SK-N-SH (cell line): Measurements from ENCODE around the gene BPIFB3. TPM values are rescaled to one million over a fixed set of nuclear protein-coding genes. Genes with fewer than 3 reads are reported as not detected.

ENCODE experiments used
- CTCF ChIA-PET: fragments of 300-600, 350-600 bp; formaldehyde crosslinking; extraction: SDS; loops from one replicate; lab custom pipeline; 2021; lab: Yijun Ruan, JAX
- POLR2A ChIA-PET: fragments of 350-600 bp; sonication (Branson Sonifier 250); formaldehyde crosslinking; extraction: SDS; loops from one replicate; lab custom pipeline; 2020; ENCODE audit warnings: antibody characterized with exemption, inconsistent platforms; lab: Yijun Ruan, JAX
- DNase-seq: peaks from one replicate; pipeline ENCODE4 v3.0.0; 2012
- H2AFZ ChIP-seq: fragments of 200-600 bp; sonication (generic); 2 replicates; pipeline ENCODE4 v1.8.1; 2016; ENCODE audit warnings: antibody characterized with exemption, mild to moderate bottlenecking, low read depth
- H3F3A ChIP-seq: fragments of 200-600 bp; sonication (generic); replicated peaks from 2 replicates; pipeline ENCODE3; 2016; ENCODE audit warnings: antibody characterized with exemption, mild to moderate bottlenecking; ENCODE audit not compliant: insufficient read depth
- H3K27ac ChIP-seq, 2 experiments: fragments of 200-500 bp in 1 of 2; fragments of 200-600 bp in 1 of 2; sonication (Bioruptor generic) in 1 of 2; sonication (generic), shearing (Covaris generic) in 1 of 2; 2 replicates each; pipeline versions ENCODE4 v1.5.1 to v1.6.1; 2014 to 2016; ENCODE audit warnings: low read depth in 2 of 2, inconsistent platforms in 1 of 2, low read length in 1 of 2, mild to moderate bottlenecking in 1 of 2, mixed read lengths in 1 of 2
- H3K27me3 ChIP-seq: fragments of 200-600 bp; sonication (generic), shearing (Covaris generic); 2 replicates; pipeline ENCODE4 v1.6.1; 2016; ENCODE audit warnings: mixed run types; ENCODE audit not compliant: insufficient read depth
- H3K36me3 ChIP-seq, 2 experiments: fragments of 200-500 bp in 1 of 2; fragments of 200-600 bp in 1 of 2; sonication (Bioruptor generic) in 1 of 2; sonication (generic) in 1 of 2; replicated peaks in 1 of 2; 2 replicates each; pipeline versions ENCODE3 to v1.5.1; 2014 to 2016; ENCODE audit warnings: low read length in 1 of 2, mild to moderate bottlenecking in 1 of 2; ENCODE audit not compliant: insufficient read depth in 2 of 2, control insufficient read depth in 1 of 2
- H3K4me1 ChIP-seq, 2 experiments: fragments of 200-500 bp in 1 of 2; fragments of 200-600 bp in 1 of 2; sonication (Bioruptor generic) in 1 of 2; sonication (generic), shearing (Covaris generic) in 1 of 2; 2 replicates each; pipeline versions ENCODE4 v1.5.1 to v1.6.1; 2014 to 2016; ENCODE audit warnings: low read depth in 1 of 2, low read length in 1 of 2, mixed run types in 1 of 2; ENCODE audit not compliant: insufficient read depth in 2 of 2, control insufficient read depth in 1 of 2
- H3K4me2 ChIP-seq: fragments of 200-600 bp; sonication (generic), shearing (Covaris generic); 2 replicates; pipeline ENCODE4 v1.6.1; 2017; ENCODE audit warnings: mixed run types
- H3K4me3 ChIP-seq, 2 experiments: fragments of 200-500 bp in 1 of 2; fragments of 200-600 bp in 1 of 2; sonication (Bioruptor generic) in 1 of 2; sonication (generic), shearing (Covaris generic) in 1 of 2; 2 replicates each; pipeline versions ENCODE4 v1.5.1 to v1.8.1; 2014 to 2016; ENCODE audit warnings: low read depth in 2 of 2, inconsistent platforms in 1 of 2, low read length in 1 of 2, mild to moderate bottlenecking in 1 of 2, mixed read lengths in 1 of 2, moderate library complexity in 1 of 2
- H3K79me2 ChIP-seq: fragments of 200-600 bp; sonication (generic); 2 replicates; pipeline ENCODE4 v1.8.1; 2017; ENCODE audit warnings: mild to moderate bottlenecking; ENCODE audit not compliant: insufficient read depth
- H3K9ac ChIP-seq: fragments of 200-600 bp; sonication (generic); 2 replicates; pipeline ENCODE4 v1.6.1; 2017; ENCODE audit warnings: mixed run types
- H3K9me2 ChIP-seq: fragments of 200-600 bp; sonication (generic); 2 replicates; pipeline ENCODE4 v1.6.1; 2017; ENCODE audit warnings: mixed run types
- H3K9me3 ChIP-seq: fragments of 200-600 bp; sonication (generic); 2 replicates; pipeline ENCODE4 v1.6.1; 2017; ENCODE audit warnings: mixed run types, mild to moderate bottlenecking, moderate library complexity
- H4K20me1 ChIP-seq: fragments of 200-600 bp; sonication (generic); 2 replicates; pipeline ENCODE4 v1.6.1; 2017; ENCODE audit warnings: mild to moderate bottlenecking, mixed run types; ENCODE audit not compliant: insufficient read depth
- CHD2 ChIP-seq: fragments of 150-350 bp; IDR thresholded peaks from 2 replicates; pipeline ENCODE4 v1.6.1; 2018; ENCODE audit warnings: low read length; ENCODE audit not compliant: partially characterized antibody
- EP300 ChIP-seq, 2 experiments: IDR thresholded peaks; 2 replicates each; pipeline versions ENCODE4 v1.4.0 to v1.6.1; 2012; ENCODE audit warnings: borderline replicate concordance in 1 of 2, low read depth in 1 of 2, low read length in 1 of 2
- EZH2phosphoT487 ChIP-seq: fragments of 200-600 bp; sonication (generic); IDR thresholded peaks from 2 replicates; pipeline ENCODE4 v1.6.1; 2017; ENCODE audit warnings: low read depth, mixed run types, mild to moderate bottlenecking, antibody characterized with exemption, moderate library complexity, borderline replicate concordance
- MEF2A ChIP-seq: IDR thresholded peaks from 2 replicates; pipeline ENCODE4 v1.4.0; 2012; ENCODE audit warnings: low read depth, borderline replicate concordance
- MXI1 ChIP-seq: IDR thresholded peaks from 2 replicates; pipeline ENCODE4 v1.6.1; 2012; ENCODE audit warnings: mild to moderate bottlenecking, low read depth, low read length, improper control_type of control experiment
- NFIC ChIP-seq: IDR thresholded peaks from 2 replicates; pipeline ENCODE4 v1.4.0; 2012; ENCODE audit warnings: borderline replicate concordance
- NRF1 ChIP-seq: IDR thresholded peaks from 2 replicates; pipeline ENCODE4 v1.6.1; 2012; ENCODE audit warnings: low read depth, mild to moderate bottlenecking, low read length
- POLR2AphosphoS5 ChIP-seq: IDR thresholded peaks from 2 replicates; pipeline ENCODE4 v1.6.1; 2012; ENCODE audit warnings: low read depth, low read length
- RAD21 ChIP-seq: IDR thresholded peaks from 2 replicates; pipeline ENCODE4 v1.6.1; 2012; ENCODE audit warnings: mild to moderate bottlenecking, low read length
- RFX5 ChIP-seq: IDR thresholded peaks from 2 replicates; pipeline ENCODE4 v1.6.1; 2012; ENCODE audit warnings: mild to moderate bottlenecking, improper control_type of control experiment, low read length
- SMC3 ChIP-seq: IDR thresholded peaks from 2 replicates; pipeline ENCODE4 v1.6.1; 2012; ENCODE audit warnings: low read depth, low read length, improper control_type of control experiment
- TCF12 ChIP-seq: IDR thresholded peaks from 2 replicates; pipeline ENCODE4 v1.4.0; 2012
- TEAD4 ChIP-seq: IDR thresholded peaks from 2 replicates; pipeline ENCODE4 v1.4.0; 2012; ENCODE audit warnings: mild to moderate bottlenecking, borderline replicate concordance; ENCODE audit not compliant: insufficient read depth
- YY1 ChIP-seq: IDR thresholded peaks from 2 replicates; pipeline ENCODE4 v1.4.0; 2012; ENCODE audit warnings: low read depth, mild to moderate bottlenecking
- WGBS: methylation state at CpG from one replicate; pipeline ENCODE4 v1.1.6; 2017; ENCODE audit warnings: low lambda C conversion rate; 5-methylcytosine and 5-hydroxymethylcytosine counted together
- polyA plus RNA-seq, 3 experiments: library from polyadenylated mRNA; depleted of rRNA; stranded (reverse); fragments of >200 nt; gene quantifications; 2 replicates each; pipeline ENCODE4 v1.2.3, GENCODE V29; 2012
- TF ChIP-seq, protein P1 (sequence below): IDR thresholded peaks from 2 replicates; pipeline ENCODE4; 2012
- TF ChIP-seq, protein P2 (sequence below): fragments of 150-350 bp; IDR thresholded peaks from 2 replicates; pipeline ENCODE4 v1.6.1; 2016; ENCODE audit warnings: mild to moderate bottlenecking, low read depth, low read length
- TF ChIP-seq, protein P3 (sequence below): fragments of 150-350 bp; IDR thresholded peaks from 2 replicates; pipeline ENCODE4 v1.6.1; 2017; ENCODE audit warnings: antibody characterized with exemption, low read length, low read depth, borderline replicate concordance
- TF ChIP-seq, protein P4 (sequence below): IDR thresholded peaks from 2 replicates; pipeline ENCODE4 v1.6.1; 2012; ENCODE audit warnings: mild to moderate bottlenecking, low read depth, low read length, moderate library complexity
- TF ChIP-seq, protein P5 (sequence below): IDR thresholded peaks from 2 replicates; pipeline ENCODE4 v1.4.0; 2012; ENCODE audit warnings: low read depth, borderline replicate concordance

The BPIFB3 gene
- polyA plus RNA-seq, 1 of the 3 experiments (the other 2 are of a cell fraction), result not detected

DNA sequence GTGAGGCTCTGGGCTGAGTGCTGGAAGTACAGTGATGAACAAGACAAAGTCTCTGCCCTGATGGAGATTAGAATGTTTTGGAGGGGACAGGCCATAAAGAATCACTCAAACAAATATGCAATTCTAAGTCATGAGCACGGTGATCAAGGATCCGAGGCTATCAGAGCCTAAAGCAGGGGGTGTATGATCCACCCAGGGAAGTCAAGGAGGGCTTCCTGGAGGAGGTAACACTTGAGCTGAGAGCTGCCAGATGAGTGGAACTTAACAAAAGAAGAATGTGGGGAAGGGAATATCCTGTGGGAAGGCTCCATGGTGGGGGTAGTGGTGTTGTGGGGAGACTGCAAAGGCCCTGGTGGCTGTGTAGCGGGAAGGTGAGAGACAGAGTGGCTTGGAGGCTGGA is 38.0 kb downstream of the BPIFB3 start:
- Histone ChIP-seq H3K9me2 (no peaks in the 10 kb centered on the region), H3K36me3 (no peaks in the 10 kb centered on the region), H3K4me1 (no peaks in the 10 kb centered on the region)
- CTCF ChIA-PET, result interaction anchor here (1.2 kb wide), 1 partner anchor 11 kb away, joined by 3 read pairs; no protein-coding TSS in a partner anchor
- TF ChIP-seq, protein P1, sequence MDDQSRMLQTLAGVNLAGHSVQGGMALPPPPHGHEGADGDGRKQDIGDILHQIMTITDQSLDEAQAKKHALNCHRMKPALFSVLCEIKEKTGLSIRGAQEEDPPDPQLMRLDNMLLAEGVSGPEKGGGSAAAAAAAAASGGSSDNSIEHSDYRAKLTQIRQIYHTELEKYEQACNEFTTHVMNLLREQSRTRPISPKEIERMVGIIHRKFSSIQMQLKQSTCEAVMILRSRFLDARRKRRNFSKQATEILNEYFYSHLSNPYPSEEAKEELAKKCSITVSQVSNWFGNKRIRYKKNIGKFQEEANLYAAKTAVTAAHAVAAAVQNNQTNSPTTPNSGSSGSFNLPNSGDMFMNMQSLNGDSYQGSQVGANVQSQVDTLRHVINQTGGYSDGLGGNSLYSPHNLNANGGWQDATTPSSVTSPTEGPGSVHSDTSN, result no peak
- TF ChIP-seq, protein P2, sequence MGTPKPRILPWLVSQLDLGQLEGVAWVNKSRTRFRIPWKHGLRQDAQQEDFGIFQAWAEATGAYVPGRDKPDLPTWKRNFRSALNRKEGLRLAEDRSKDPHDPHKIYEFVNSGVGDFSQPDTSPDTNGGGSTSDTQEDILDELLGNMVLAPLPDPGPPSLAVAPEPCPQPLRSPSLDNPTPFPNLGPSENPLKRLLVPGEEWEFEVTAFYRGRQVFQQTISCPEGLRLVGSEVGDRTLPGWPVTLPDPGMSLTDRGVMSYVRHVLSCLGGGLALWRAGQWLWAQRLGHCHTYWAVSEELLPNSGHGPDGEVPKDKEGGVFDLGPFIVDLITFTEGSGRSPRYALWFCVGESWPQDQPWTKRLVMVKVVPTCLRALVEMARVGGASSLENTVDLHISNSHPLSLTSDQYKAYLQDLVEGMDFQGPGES, result no peak
- TF ChIP-seq SMC3, result no peak
- TF ChIP-seq CHD2, result no peak
- TF ChIP-seq TEAD4, result no peak
- TF ChIP-seq, protein P3, sequence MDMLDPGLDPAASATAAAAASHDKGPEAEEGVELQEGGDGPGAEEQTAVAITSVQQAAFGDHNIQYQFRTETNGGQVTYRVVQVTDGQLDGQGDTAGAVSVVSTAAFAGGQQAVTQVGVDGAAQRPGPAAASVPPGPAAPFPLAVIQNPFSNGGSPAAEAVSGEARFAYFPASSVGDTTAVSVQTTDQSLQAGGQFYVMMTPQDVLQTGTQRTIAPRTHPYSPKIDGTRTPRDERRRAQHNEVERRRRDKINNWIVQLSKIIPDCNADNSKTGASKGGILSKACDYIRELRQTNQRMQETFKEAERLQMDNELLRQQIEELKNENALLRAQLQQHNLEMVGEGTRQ, result no peak
- TF ChIP-seq RAD21, result no peak
- TF ChIP-seq, protein P4, sequence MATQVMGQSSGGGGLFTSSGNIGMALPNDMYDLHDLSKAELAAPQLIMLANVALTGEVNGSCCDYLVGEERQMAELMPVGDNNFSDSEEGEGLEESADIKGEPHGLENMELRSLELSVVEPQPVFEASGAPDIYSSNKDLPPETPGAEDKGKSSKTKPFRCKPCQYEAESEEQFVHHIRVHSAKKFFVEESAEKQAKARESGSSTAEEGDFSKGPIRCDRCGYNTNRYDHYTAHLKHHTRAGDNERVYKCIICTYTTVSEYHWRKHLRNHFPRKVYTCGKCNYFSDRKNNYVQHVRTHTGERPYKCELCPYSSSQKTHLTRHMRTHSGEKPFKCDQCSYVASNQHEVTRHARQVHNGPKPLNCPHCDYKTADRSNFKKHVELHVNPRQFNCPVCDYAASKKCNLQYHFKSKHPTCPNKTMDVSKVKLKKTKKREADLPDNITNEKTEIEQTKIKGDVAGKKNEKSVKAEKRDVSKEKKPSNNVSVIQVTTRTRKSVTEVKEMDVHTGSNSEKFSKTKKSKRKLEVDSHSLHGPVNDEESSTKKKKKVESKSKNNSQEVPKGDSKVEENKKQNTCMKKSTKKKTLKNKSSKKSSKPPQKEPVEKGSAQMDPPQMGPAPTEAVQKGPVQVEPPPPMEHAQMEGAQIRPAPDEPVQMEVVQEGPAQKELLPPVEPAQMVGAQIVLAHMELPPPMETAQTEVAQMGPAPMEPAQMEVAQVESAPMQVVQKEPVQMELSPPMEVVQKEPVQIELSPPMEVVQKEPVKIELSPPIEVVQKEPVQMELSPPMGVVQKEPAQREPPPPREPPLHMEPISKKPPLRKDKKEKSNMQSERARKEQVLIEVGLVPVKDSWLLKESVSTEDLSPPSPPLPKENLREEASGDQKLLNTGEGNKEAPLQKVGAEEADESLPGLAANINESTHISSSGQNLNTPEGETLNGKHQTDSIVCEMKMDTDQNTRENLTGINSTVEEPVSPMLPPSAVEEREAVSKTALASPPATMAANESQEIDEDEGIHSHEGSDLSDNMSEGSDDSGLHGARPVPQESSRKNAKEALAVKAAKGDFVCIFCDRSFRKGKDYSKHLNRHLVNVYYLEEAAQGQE, result no peak
- TF ChIP-seq MXI1, result no peak
- no peak for TF ChIP-seq EP300 (IDR thresholded peaks at IDR 0.05; ENCODE audit: borderline replicate concordance in 1 of 2, low read depth in 1 of 2, low read length in 1 of 2)
- no peak for TF ChIP-seq EZH2phosphoT487
- no peak for TF ChIP-seq NRF1
- TF ChIP-seq YY1, result no peak
- no peak for TF ChIP-seq MEF2A
- TF ChIP-seq, protein P5, sequence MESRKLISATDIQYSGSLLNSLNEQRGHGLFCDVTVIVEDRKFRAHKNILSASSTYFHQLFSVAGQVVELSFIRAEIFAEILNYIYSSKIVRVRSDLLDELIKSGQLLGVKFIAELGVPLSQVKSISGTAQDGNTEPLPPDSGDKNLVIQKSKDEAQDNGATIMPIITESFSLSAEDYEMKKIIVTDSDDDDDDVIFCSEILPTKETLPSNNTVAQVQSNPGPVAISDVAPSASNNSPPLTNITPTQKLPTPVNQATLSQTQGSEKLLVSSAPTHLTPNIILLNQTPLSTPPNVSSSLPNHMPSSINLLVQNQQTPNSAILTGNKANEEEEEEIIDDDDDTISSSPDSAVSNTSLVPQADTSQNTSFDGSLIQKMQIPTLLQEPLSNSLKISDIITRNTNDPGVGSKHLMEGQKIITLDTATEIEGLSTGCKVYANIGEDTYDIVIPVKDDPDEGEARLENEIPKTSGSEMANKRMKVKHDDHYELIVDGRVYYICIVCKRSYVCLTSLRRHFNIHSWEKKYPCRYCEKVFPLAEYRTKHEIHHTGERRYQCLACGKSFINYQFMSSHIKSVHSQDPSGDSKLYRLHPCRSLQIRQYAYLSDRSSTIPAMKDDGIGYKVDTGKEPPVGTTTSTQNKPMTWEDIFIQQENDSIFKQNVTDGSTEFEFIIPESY, result no peak
- no peak for TF ChIP-seq TCF12
- no peak for TF ChIP-seq POLR2AphosphoS5
- TF ChIP-seq NFIC, result no peak
- TF ChIP-seq RFX5, result no peak
- TF ChIP-seq, all 33 proteins: peak for 0
- Histone ChIP-seq H3K9me3 (no peaks in the 10 kb centered on the region), H3K4me3 (no peak overlapping the region), H3F3A (no peaks in the 10 kb centered on the region), H4K20me1 (no peaks in the 10 kb centered on the region), H3K27ac (no peak overlapping the region), H3K9ac (no peak overlapping the region), H3K27me3 (peaks cover 38% of the 10 kb centered on the region), H3K4me2 (no peak overlapping the region), H3K79me2 (no peaks in the 10 kb centered on the region), H2AFZ (no peak overlapping the region)
- DNase-seq, result no peak
- WGBS, result 12% methylated on average over 3 of the region's 3 CpGs
- POLR2A ChIA-PET, result no interaction called here
